IMR-90 (cell line): ENCODE data around the gene TMEM263. TPM values are rescaled to one million over a fixed set of nuclear protein-coding genes. Genes with fewer than 3 reads are reported as not detected.

Source experiments
- ATAC-seq: fragments of 200-7000 bp; cut with Tn5 transposase; 2 replicates; pipeline ENCODE4 v1.9.1; 2020; ENCODE audit warnings: low read depth, mild to moderate bottlenecking, moderate library complexity
- BruUV-seq: library from RNA; stranded (reverse); fragments of 400-500 nt; replicated peaks from 2 replicates; lab custom pipeline; 2021; lab: Mats Ljungman, UMichigan
- CTCF ChIA-PET: fragments of 300-600 bp; formaldehyde crosslinking; extraction: SDS; loops from one replicate; lab custom pipeline; 2021; ENCODE audit warnings: antibody characterized with exemption; lab: Yijun Ruan, JAX
- POLR2A ChIA-PET: fragments of 300-600 bp; sonication (Branson Sonifier 250); formaldehyde crosslinking; loops from one replicate; lab custom pipeline; 2022; ENCODE audit warnings: antibody characterized with exemption; ENCODE audit not compliant: unreplicated experiment; lab: Charles Lee
- DNase-seq: peaks from one replicate; pipeline ENCODE4 v3.0.0; 2013
- H2AFZ ChIP-seq: replicated peaks from 2 replicates; pipeline ENCODE3; 2013; ENCODE audit warnings: low read length, mild to moderate bottlenecking; ENCODE audit not compliant: poor library complexity
- H2AK5ac ChIP-seq: 2 replicates; pipeline ENCODE4 v1.6.1; 2013; ENCODE audit warnings: low read depth, low read length, inconsistent platforms
- H2AK9ac ChIP-seq: replicated peaks from 2 replicates; pipeline ENCODE3; 2013; ENCODE audit warnings: mild to moderate bottlenecking, low read depth, low read length, moderate library complexity; ENCODE audit not compliant: poor library complexity
- H2BK120ac ChIP-seq: 2 replicates; pipeline ENCODE4 v1.6.1; 2013; ENCODE audit warnings: low read depth, low read length, inconsistent platforms
- H2BK15ac ChIP-seq: 3 replicates; pipeline ENCODE4 v1.6.1; 2013; ENCODE audit warnings: low read depth, low read length, inconsistent platforms
- H2BK20ac ChIP-seq: 2 replicates; pipeline ENCODE4 v1.6.1; 2013; ENCODE audit warnings: low read depth, mild to moderate bottlenecking, inconsistent platforms, low read length, moderate library complexity
- H2BK5ac ChIP-seq: 2 replicates; pipeline ENCODE4 v1.6.1; 2013; ENCODE audit warnings: mild to moderate bottlenecking, low read depth, low read length, inconsistent platforms; ENCODE audit not compliant: poor library complexity, severe bottlenecking
- H3K14ac ChIP-seq: replicated peaks from 2 replicates; pipeline ENCODE4 v1.6.1; 2013; ENCODE audit warnings: low read depth, low read length, inconsistent platforms
- H3K18ac ChIP-seq: 2 replicates; pipeline ENCODE4 v1.6.1; 2013; ENCODE audit warnings: low read depth, low read length, control low read depth
- H3K23ac ChIP-seq: 2 replicates; pipeline ENCODE4 v1.6.1; 2013; ENCODE audit warnings: low read depth, low read length, inconsistent platforms
- H3K27ac ChIP-seq: 2 replicates; pipeline ENCODE4 v1.5.1; 2013; ENCODE audit warnings: mild to moderate bottlenecking, control low read depth, low read length; ENCODE audit not compliant: insufficient read depth
- H3K27me3 ChIP-seq: 2 replicates; pipeline ENCODE4 v1.6.1; 2013; ENCODE audit warnings: low read length; ENCODE audit not compliant: control insufficient read depth, insufficient read depth
- H3K36me3 ChIP-seq: 2 replicates; pipeline ENCODE4 v1.6.1; 2013; ENCODE audit warnings: low read length, mixed read lengths; ENCODE audit not compliant: control insufficient read depth, insufficient read depth
- H3K4ac ChIP-seq: 2 replicates; pipeline ENCODE4 v1.6.1; 2013; ENCODE audit warnings: low read depth, low read length, inconsistent platforms
- H3K4me1 ChIP-seq: 2 replicates; pipeline ENCODE4 v1.6.1; 2013; ENCODE audit warnings: low read length, mixed read lengths; ENCODE audit not compliant: control insufficient read depth, insufficient read depth
- H3K4me2 ChIP-seq: 2 replicates; pipeline ENCODE4 v1.6.1; 2013; ENCODE audit warnings: low read depth, mild to moderate bottlenecking, control low read depth, low read length, moderate library complexity
- H3K4me3 ChIP-seq: 2 replicates; pipeline ENCODE4 v1.5.1; 2013; ENCODE audit warnings: low read depth, mild to moderate bottlenecking, control low read depth, low read length, moderate library complexity; ENCODE audit not compliant: insufficient read depth
- H3K56ac ChIP-seq: 2 replicates; pipeline ENCODE4 v1.6.1; 2013; ENCODE audit warnings: low read length, inconsistent platforms; ENCODE audit not compliant: insufficient read depth; ENCODE audit errors: extremely low read depth
- H3K79me1 ChIP-seq, 2 experiments: 2 replicates each; pipeline ENCODE4 v1.6.1; 2013; ENCODE audit warnings: low read length in 2 of 2, inconsistent platforms in 1 of 2, low read depth in 1 of 2
- H3K9ac ChIP-seq: 2 replicates; pipeline ENCODE4 v1.6.1; 2013; ENCODE audit warnings: low read depth, low read length, control low read depth
- H3K9me1 ChIP-seq: 2 replicates; pipeline ENCODE4 v1.6.1; 2013; ENCODE audit warnings: low read length, inconsistent platforms; ENCODE audit not compliant: insufficient read depth
- H3K9me3 ChIP-seq: 2 replicates; pipeline ENCODE4 v1.6.1; 2013; ENCODE audit warnings: low read length; ENCODE audit not compliant: control insufficient read depth, insufficient read depth
- H4K20me1 ChIP-seq: 2 replicates; pipeline ENCODE4 v1.6.1; 2013; ENCODE audit warnings: low read length, inconsistent platforms; ENCODE audit not compliant: insufficient read depth
- H4K5ac ChIP-seq: 2 replicates; pipeline ENCODE4 v1.6.1; 2013; ENCODE audit warnings: mild to moderate bottlenecking, low read depth, low read length, control low read depth
- H4K8ac ChIP-seq, 2 experiments: 2 replicates each; pipeline ENCODE4 v1.6.1; 2013; ENCODE audit warnings: low read depth in 2 of 2, low read length in 2 of 2, control low read depth in 1 of 2, inconsistent platforms in 1 of 2
- H4K91ac ChIP-seq: 2 replicates; pipeline ENCODE4 v1.6.1; 2013; ENCODE audit warnings: low read depth, low read length, inconsistent platforms; ENCODE audit not compliant: insufficient read depth
- CHD1 ChIP-seq: IDR thresholded peaks from 2 replicates; pipeline ENCODE4 v1.6.1; 2012; ENCODE audit warnings: low read depth, low read length, improper control_type of control experiment
- POLR2A ChIP-seq: IDR thresholded peaks from 2 replicates; pipeline ENCODE4 v1.6.1; 2012; ENCODE audit warnings: mild to moderate bottlenecking, low read depth, low read length
- WGBS, 2 experiments: methylation state at CpG; one replicate each; pipeline versions ENCODE4 v1.1.5 to v1.1.7; 2013; ENCODE audit warnings: missing lambda C conversion rate in 2 of 2; ENCODE audit not compliant: insufficient read length in 1 of 2; ENCODE audit errors: extremely low coverage in 2 of 2; 5-methylcytosine and 5-hydroxymethylcytosine counted together
- dilution Hi-C: fragments of 300-500 bp; cut with HindIII; formaldehyde crosslinking; loops from one replicate; pipeline ENCODE4 v1.14.3; 2018; ENCODE audit warnings: low sequenced_read_pairs; ENCODE audit not compliant: unreplicated experiment
- in situ Hi-C: fragments of 300-500 bp; cut with MboI; formaldehyde crosslinking; loops from 3 replicates; pipeline ENCODE4 v1.14.3; 2019; ENCODE audit warnings: low sequenced_read_pairs, inconsistent platforms, mixed read lengths
- intact Hi-C: fragments of 100-400 bp; cut with micrococcal nuclease; formaldehyde crosslinking; loops from 2 replicates; pipeline ENCODE4 v1.10.0; 2022
- polyA plus RNA-seq, 3 experiments: library from polyadenylated mRNA; depleted of rRNA; stranded (reverse); fragments of >200 nt; gene quantifications; 2 replicates each; pipeline ENCODE4 v1.2.3, GENCODE V29; 2012; ENCODE audit warnings: low replicate concordance in 1 of 3
- total RNA-seq: library from RNA; depleted of rRNA; stranded (reverse); fragments of >200 nt; gene quantifications from 2 replicates; pipeline ENCODE4 v1.2.3, GENCODE V29; 2012
- TF ChIP-seq, protein P1 (sequence below): fragments of 150-350 bp; IDR thresholded peaks from 2 replicates; pipeline ENCODE4 v1.6.1; 2017; ENCODE audit warnings: mild to moderate bottlenecking, antibody characterized with exemption, low read length, low read depth

Gene TMEM263
- total and polyA plus RNA-seq, 2 of the 4 experiments (the other 2 are of a cell fraction), result 47.9 to 99.7 TPM

DNA sequence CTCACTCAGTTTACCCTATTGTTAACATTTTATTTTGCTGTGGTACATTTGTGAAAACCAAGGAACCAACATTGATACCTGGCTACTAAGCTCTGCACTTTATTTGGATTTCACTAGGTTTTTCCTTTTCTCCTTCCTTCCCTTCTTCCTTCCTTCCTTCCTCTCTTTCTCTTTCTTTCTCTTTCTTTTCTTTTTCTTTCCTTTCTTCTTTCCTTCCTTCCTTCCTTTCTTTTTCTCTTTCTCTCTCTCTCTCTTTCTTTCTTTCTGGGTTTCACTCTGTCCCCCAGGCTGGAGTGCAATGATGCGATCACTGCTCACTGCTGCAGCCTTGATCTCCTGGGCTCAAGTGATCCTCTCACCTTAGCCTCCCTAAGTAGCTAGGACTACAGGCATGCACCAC lies 29.1 kb upstream of the TMEM263 start:
- Histone ChIP-seq H2AK5ac (no peak overlapping the region), H3K79me1 (no peaks in the 10 kb centered on the region), H3K23ac (no peak overlapping the region), H4K8ac (no peak overlapping the region), H3K14ac (no peak overlapping the region), H3K36me3 (no peaks in the 10 kb centered on the region), H4K5ac (no peak overlapping the region), H3K4me2 (no peak overlapping the region), H3K27me3 (peaks cover 2% of the 10 kb centered on the region; the same call in 1 of the 2 replicates), H3K56ac (no peak overlapping the region), H3K4me1 (no peaks in the 10 kb centered on the region), H2BK120ac (no peak overlapping the region), H3K4me3 (no peak overlapping the region), H2BK20ac (no peak overlapping the region), H2AFZ (no peak overlapping the region), H4K20me1 (no peaks in the 10 kb centered on the region), H2AK9ac (no peak overlapping the region), H3K9me1 (no peaks in the 10 kb centered on the region), H3K27ac (no peak overlapping the region), H3K4ac (no peak overlapping the region), H2BK15ac (no peak overlapping the region), H3K18ac (no peak overlapping the region), H2BK5ac (no peak overlapping the region), H3K9me3 (no peaks in the 10 kb centered on the region), H3K9ac (no peak overlapping the region), H4K91ac (no peak overlapping the region)
- 100% methylated on average over 1 of the region's 1 CpG; no CpG with 5 or more reads in 1 of the 2 experiments for WGBS, 2 experiments
- ATAC-seq (no peak), DNase-seq (no peak)
- intact Hi-C loops, result loop anchor here (10.0 kb wide), 1 partner anchor 332 kb away; no protein-coding TSS in a partner anchor
- BruUV-seq, result no TSS peak
- in situ Hi-C loops, result no loop called here
- TF ChIP-seq, protein P1, sequence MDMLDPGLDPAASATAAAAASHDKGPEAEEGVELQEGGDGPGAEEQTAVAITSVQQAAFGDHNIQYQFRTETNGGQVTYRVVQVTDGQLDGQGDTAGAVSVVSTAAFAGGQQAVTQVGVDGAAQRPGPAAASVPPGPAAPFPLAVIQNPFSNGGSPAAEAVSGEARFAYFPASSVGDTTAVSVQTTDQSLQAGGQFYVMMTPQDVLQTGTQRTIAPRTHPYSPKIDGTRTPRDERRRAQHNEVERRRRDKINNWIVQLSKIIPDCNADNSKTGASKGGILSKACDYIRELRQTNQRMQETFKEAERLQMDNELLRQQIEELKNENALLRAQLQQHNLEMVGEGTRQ, result no peak
- TF ChIP-seq POLR2A (no peak), CHD1 (no peak)
- POLR2A ChIA-PET, result no interaction called here
- dilution Hi-C loops, result no loop called here
- CTCF ChIA-PET, result no interaction called here
